HepG2 (cell line): ENCODE results near the gene ADAD1. TPM values are rescaled to one million over a fixed set of nuclear protein-coding genes. Genes with fewer than 3 reads are reported as not detected.

Experiments
- ATAC-seq: fragments of 200-7000 bp; cut with Tn5 transposase; 3 replicates; pipeline ENCODE4 v1.9.1; 2020; ENCODE audit warnings: mild to moderate bottlenecking, moderate library complexity
- BruUV-seq: library from RNA; stranded (reverse); fragments of 400-500 nt; replicated peaks from 2 replicates; lab custom pipeline; 2021; lab: Mats Ljungman, UMichigan
- CTCF ChIA-PET: fragments of 300-600 bp; formaldehyde crosslinking; extraction: SDS; loops from one replicate; lab custom pipeline; 2021; ENCODE audit warnings: low total read pairs, inconsistent platforms, low intra/inter-chr PET ratio; lab: Yijun Ruan, JAX
- POLR2A ChIA-PET: fragments of 350-600 bp; sonication (Branson Sonifier 250); formaldehyde crosslinking; loops from one replicate; lab custom pipeline; 2020; ENCODE audit warnings: antibody characterized with exemption, inconsistent platforms; lab: Yijun Ruan, JAX
- DNase-seq: peaks from one replicate; pipeline ENCODE4 v3.0.0-alpha.2; 2015; ENCODE audit warnings: low spot score
- FAIRE-seq: peaks from 3 replicates; lab custom pipeline; 2011; peaks lifted over from hg19 to GRCh38; lab: Jason Lieb, UNC
- H2AFZ ChIP-seq: one replicate; pipeline ENCODE4 v1.6.1; 2011; ENCODE audit warnings: low read length, inconsistent platforms
- H3K27ac ChIP-seq: fragments of 300-600 bp; 3 replicates; pipeline ENCODE4 v1.8.0; 2011; ENCODE audit warnings: mixed run types, mild to moderate bottlenecking, mixed read lengths, low read length, inconsistent platforms; ENCODE audit not compliant: insufficient read depth; ENCODE audit errors: extremely low read length
- H3K27me3 ChIP-seq, 2 experiments: fragments of 200-600 bp in 1 of 2; 2 replicates in 1 of 2; 3 replicates in 1 of 2; pipeline versions ENCODE4 v1.6.0 to v1.8.0; 2011; ENCODE audit warnings: low read length in 2 of 2, mild to moderate bottlenecking in 2 of 2, moderate library complexity in 2 of 2, inconsistent platforms in 1 of 2; ENCODE audit not compliant: insufficient read depth in 2 of 2, control insufficient read depth in 1 of 2
- H3K36me3 ChIP-seq, 2 experiments: fragments of 200-600 bp in 1 of 2; replicated peaks in 1 of 2; 2 replicates in 1 of 2; 3 replicates in 1 of 2; pipeline versions ENCODE4 v1.5.1 to v1.8.0; 2011; ENCODE audit warnings: low read length in 2 of 2, inconsistent platforms in 1 of 2; ENCODE audit not compliant: insufficient read depth in 2 of 2, control insufficient read depth in 1 of 2
- H3K4me1 ChIP-seq: 2 replicates; pipeline ENCODE4 v1.5.1; 2012; ENCODE audit warnings: low read length, inconsistent platforms; ENCODE audit not compliant: insufficient read depth
- H3K4me2 ChIP-seq: 2 replicates; pipeline ENCODE4 v1.6.0; 2011; ENCODE audit warnings: low read depth, low read length, inconsistent platforms
- H3K4me3 ChIP-seq, 3 experiments: fragments of 200-600 bp in 1 of 3; sonication (generic), shearing (Covaris generic) in 1 of 3; replicated peaks in 1 of 3; 2 replicates each; pipeline ENCODE4 v1.5.1; 2011 to 2016; ENCODE audit warnings: low read length in 3 of 3, inconsistent platforms in 2 of 3, low read depth in 2 of 3, mild to moderate bottlenecking in 2 of 3, control low read depth in 1 of 3, mixed read lengths in 1 of 3; ENCODE audit not compliant: insufficient read depth in 1 of 3
- H3K79me2 ChIP-seq: one replicate; pipeline ENCODE4 v1.6.1; 2011; ENCODE audit warnings: low read length, inconsistent platforms; ENCODE audit not compliant: insufficient read depth
- H3K9ac ChIP-seq: 2 replicates; pipeline ENCODE4 v1.6.0; 2011; ENCODE audit warnings: mild to moderate bottlenecking, low read depth, low read length, inconsistent platforms; ENCODE audit not compliant: insufficient read depth
- H3K9me3 ChIP-seq: 2 replicates; pipeline ENCODE4 v1.5.1; 2012; ENCODE audit warnings: mild to moderate bottlenecking, low read length
- H4K20me1 ChIP-seq: 2 replicates; pipeline ENCODE4 v1.6.0; 2011; ENCODE audit warnings: inconsistent platforms, mild to moderate bottlenecking, low read length, moderate library complexity; ENCODE audit not compliant: insufficient read depth
- FOSL1 ChIP-seq: sonication (generic); formaldehyde crosslinking; IDR thresholded peaks from 2 replicates; pipeline ENCODE4 v1.9.0; 2021; ENCODE audit warnings: missing genetic modification reagents, borderline replicate concordance
- GMEB1 ChIP-seq: sonication (generic); formaldehyde crosslinking; IDR thresholded peaks from 2 replicates; pipeline ENCODE4 v1.5.1; 2020; ENCODE audit warnings: missing genetic modification reagents, mild to moderate bottlenecking, borderline replicate concordance
- GZF1 ChIP-seq: sonication (generic); formaldehyde crosslinking; IDR thresholded peaks from 2 replicates; pipeline ENCODE4 v1.5.1; 2020; ENCODE audit warnings: mild to moderate bottlenecking, missing genetic modification reagents
- RCOR2 ChIP-seq: IDR thresholded peaks from 2 replicates; pipeline ENCODE4 v1.6.1; 2016; ENCODE audit warnings: missing biosample characterization, missing genetic modification reagents
- SOX5 ChIP-seq: IDR thresholded peaks from 2 replicates; pipeline ENCODE4 v1.6.1; 2016; ENCODE audit warnings: borderline replicate concordance
- SSRP1 ChIP-seq: IDR thresholded peaks from 2 replicates; pipeline ENCODE4 v1.6.1; 2016; ENCODE audit warnings: control low read depth
- TCF7 ChIP-seq: sonication (generic); IDR thresholded peaks from 2 replicates; pipeline ENCODE4 v1.6.1; 2016; ENCODE audit warnings: antibody characterized with exemption, low read depth
- ZMAT3 ChIP-seq: sonication (generic); formaldehyde crosslinking; conservative IDR thresholded peaks from 2 replicates; pipeline ENCODE4 v1.7.0; 2021; ENCODE audit warnings: missing genetic modification reagents
- ZNF281 ChIP-seq: sonication (generic); formaldehyde crosslinking; IDR thresholded peaks from 2 replicates; pipeline ENCODE4 v1.4.0; 2020; ENCODE audit warnings: missing genetic modification reagents, borderline replicate concordance
- ZNF30 ChIP-seq: sonication (generic); formaldehyde crosslinking; IDR thresholded peaks from 2 replicates; pipeline ENCODE4 v1.5.0; 2020; ENCODE audit warnings: mild to moderate bottlenecking, missing genetic modification reagents
- ZNF317 ChIP-seq: sonication (generic); formaldehyde crosslinking; IDR thresholded peaks from 2 replicates; pipeline ENCODE4 v1.5.0; 2020; ENCODE audit warnings: mild to moderate bottlenecking, missing genetic modification reagents
- ZNF713 ChIP-seq: sonication (generic); formaldehyde crosslinking; IDR thresholded peaks from 2 replicates; pipeline ENCODE4 v1.4.0; 2020; ENCODE audit warnings: mild to moderate bottlenecking, missing genetic modification reagents
- ZNF792 ChIP-seq: IDR thresholded peaks from 2 replicates; pipeline ENCODE4 v1.6.1; 2016
- ZNF816 ChIP-seq: sonication (generic); formaldehyde crosslinking; IDR thresholded peaks from 2 replicates; pipeline ENCODE4 v1.8.0; 2022; ENCODE audit warnings: missing genetic modification reagents, mild to moderate bottlenecking, borderline replicate concordance
- ZNF891 ChIP-seq: sonication (generic); formaldehyde crosslinking; IDR thresholded peaks from 2 replicates; pipeline ENCODE4 v1.5.0; 2020; ENCODE audit warnings: mild to moderate bottlenecking, missing genetic modification reagents
- WGBS: methylation state at CpG from one replicate; pipeline ENCODE4 v1.1.6; 2017; ENCODE audit warnings: low lambda C conversion rate; 5-methylcytosine and 5-hydroxymethylcytosine counted together
- in situ Hi-C: cut with HindIII; loops from 2 replicates; pipeline ENCODE4 v1.10.0; 2017; ENCODE audit warnings: low pct_unique_long_range_greater_than_20kb; ENCODE audit not compliant: extremely low pct_ligation_motif_present
- intact Hi-C: fragments of 100-400 bp; cut with micrococcal nuclease; formaldehyde crosslinking; loops from one replicate; pipeline ENCODE4 v1.10.0; 2022; ENCODE audit not compliant: unreplicated experiment
- polyA plus RNA-seq, 8 experiments: library from polyadenylated mRNA; depleted of rRNA in 3 of 8; stranded (reverse) in 7 of 8; unstranded in 1 of 8; fragments of >200 nt; fragmentation: Illumina TruSeq in 4 of 8; extraction: Trizol in 4 of 8; gene quantifications; 2 replicates each; pipeline versions ENCODE4 v1.2.1 to v1.2.3, GENCODE V29; 2011 to 2016; ENCODE audit warnings: low read depth in 4 of 8, missing spikeins in 1 of 8, mixed read lengths in 1 of 8; ENCODE audit not compliant: insufficient read depth in 1 of 8
- total RNA-seq, 5 experiments: library from RNA; depleted of rRNA; stranded (reverse); fragments of >200 nt; fragmentation: Illumina TruSeq; extraction: Trizol; gene quantifications; 2 replicates each; pipeline ENCODE4 v1.2.3, GENCODE V29; 2016; ENCODE audit warnings: low read depth in 1 of 5

ADAD1 gene
- total and polyA plus RNA-seq, 2 of the 13 experiments (the other 11 are each of a cell fraction or from before 2014, with no cell fraction given) = not detected

GRCh38 chr4:122458625-122459024, 79.8 kb downstream of the ADAD1 start:
- Histone ChIP-seq H3K27me3 (no peaks in the 10 kb centered on the region), H3K79me2 (no peaks in the 10 kb centered on the region), H2AFZ (peak overlapping the region; percentile 82), H3K36me3 (no peaks in the 10 kb centered on the region), H4K20me1 (no peaks in the 10 kb centered on the region), H3K9ac (no peak overlapping the region), H3K4me3 (peak overlapping the region; percentile 24 to 60 (median 53); a peak in 5 of 6 replicates), H3K9me3 (no peaks in the 10 kb centered on the region), H3K27ac (no peak overlapping the region), H3K4me1 (no peaks in the 10 kb centered on the region), H3K4me2 (peak overlapping the region; percentile 76)
- FAIRE-seq (no peak), ATAC-seq (peak; percentile 75), DNase-seq (no peak)
- TF ChIP-seq GMEB1 (CRISPR knock-in tag) (no peak), GZF1 (CRISPR knock-in tag) (no peak), SOX5 (CRISPR knock-in tag) (no peak), ZNF317 (CRISPR knock-in tag) (no peak), ZMAT3 (CRISPR knock-in tag) (no peak), ZNF281 (CRISPR knock-in tag) (no peak), ZNF792 (CRISPR knock-in tag) (no peak), SSRP1 (CRISPR knock-in tag) (no peak), ZNF713 (no peak), TCF7 (no peak), ZNF30 (CRISPR knock-in tag) (no peak), RCOR2 (CRISPR knock-in tag) (no peak), FOSL1 (no peak), ZNF891 (no peak), ZNF816 (no peak)
- BruUV-seq = no TSS peak
- in situ Hi-C loops = no loop called here
- ChIA-PET CTCF (no interaction called here), POLR2A (no interaction called here)
- intact Hi-C loops = no loop called here
- 0% methylated on average over 5 of the region's 5 CpGs for WGBS
